ENCODE data around the gene BIRC2.

The BIRC2 gene

GRCh38 chr11:102401905-102402304 lies 54.9 kb downstream of the BIRC2 start:
- DNase-seq (ENCODE audit: low read depth), result no peak

- no peak for DNase-seq (ENCODE audit: low read depth)
These were observed 55.5 kb downstream of the BIRC2 start for GRCh38 chr11:102402548-102402947.

DNA sequence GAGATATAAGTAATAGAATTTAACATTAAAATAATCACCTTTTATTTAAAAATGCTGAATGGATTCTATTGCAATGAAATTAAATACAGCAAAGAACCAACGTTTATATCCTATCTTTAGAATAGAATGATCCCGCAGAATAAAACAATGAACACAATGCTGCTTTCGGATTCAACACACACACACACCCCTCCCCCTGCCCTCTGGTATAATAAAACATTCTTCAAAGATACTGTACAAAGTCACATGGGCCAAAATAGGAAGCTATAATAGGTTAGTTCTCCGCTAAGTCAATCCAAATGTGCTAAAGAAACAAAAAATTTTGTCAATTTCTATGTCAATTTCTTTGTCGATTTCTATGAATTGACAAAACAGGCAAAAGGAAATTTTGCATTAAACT lies 58.5 kb downstream of the BIRC2 start:
- DNase-seq (ENCODE audit: low read depth), result no peak

DNA sequence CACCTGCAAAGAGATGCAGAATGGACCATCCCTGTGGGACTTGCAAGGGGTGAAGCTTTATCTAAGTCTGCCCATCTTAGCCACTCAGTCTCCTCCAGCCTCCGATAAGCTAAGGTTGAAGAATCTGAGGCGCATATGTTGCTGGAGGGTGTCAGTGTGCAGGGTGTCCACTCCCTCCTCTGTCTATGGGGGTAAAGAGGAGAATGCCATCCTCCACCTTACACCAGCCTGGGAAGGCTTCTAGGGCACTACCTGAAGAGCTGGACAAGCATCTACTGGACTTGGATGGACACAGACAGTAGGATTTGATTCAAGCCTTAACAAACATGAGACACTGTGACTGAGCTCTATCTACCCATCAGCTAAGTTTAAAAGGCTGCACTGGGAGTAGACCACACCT lies 59.1 kb downstream of the BIRC2 start:
- no peak for DNase-seq (ENCODE audit: low read depth)

DNA sequence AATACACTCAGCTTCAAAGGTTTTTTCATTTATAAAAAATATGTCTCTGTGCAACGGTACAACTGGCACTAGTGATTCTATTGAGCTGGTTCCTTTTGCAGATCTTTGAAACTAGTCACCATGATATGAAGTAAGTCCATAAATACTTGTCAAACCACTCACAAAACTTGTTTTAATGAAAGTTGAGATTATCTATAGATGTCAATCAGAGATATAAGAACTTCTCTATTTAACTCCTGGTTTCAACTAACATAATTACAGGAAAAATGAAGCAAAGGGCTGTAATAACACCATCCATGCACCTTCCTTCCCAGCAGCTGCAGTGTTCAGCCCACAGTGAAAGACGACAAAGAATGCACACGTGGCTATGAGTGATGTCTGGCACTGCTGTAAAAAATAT lies 60.9 kb downstream of the BIRC2 start:
- no peak for DNase-seq (ENCODE audit: low read depth)

DNA sequence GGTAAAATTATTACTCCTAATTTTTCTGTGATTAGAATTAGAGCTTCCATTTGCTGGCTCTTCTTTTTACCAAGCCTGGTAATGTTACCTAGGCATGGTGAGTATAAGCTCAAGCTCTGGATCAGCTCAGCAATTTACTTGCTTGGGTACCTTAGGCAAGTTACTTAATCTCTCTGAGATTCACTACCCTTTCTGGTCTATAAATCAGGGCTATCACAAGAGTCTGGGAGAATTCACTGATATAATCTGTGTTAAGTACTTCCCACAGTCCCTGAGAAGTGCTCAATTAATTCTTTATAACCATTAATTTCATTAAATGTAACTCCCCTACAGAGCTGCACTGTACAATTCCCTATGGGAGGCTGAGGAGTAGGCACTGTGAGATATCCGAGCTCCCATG lies 61.3 kb downstream of the BIRC2 start:
- DNase-seq (ENCODE audit: low read depth), result no peak

- no peak for DNase-seq (ENCODE audit: low read depth)
These were observed 63.4 kb downstream of the BIRC2 start for GRCh38 chr11:102410382-102410784.

DNA sequence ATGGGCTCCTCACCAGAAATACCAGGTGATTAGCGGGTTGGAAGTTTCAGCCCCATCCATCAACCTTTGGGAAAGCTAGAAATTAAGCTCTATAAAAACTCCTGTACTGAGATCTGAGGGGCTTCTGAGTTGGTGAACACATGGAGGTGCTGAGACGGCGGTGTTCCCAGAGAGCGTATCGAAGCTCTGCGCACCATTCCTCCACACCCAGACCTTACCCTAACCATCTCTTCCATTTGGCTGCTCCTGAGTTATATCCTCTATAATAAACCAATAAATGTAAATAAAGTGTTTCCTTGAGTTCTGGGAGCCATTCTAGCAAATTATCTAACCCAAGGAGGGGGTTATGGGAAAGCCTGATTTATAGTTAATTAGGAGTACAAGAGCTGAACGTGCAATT lies 64.1 kb downstream of the BIRC2 start:
- DNase-seq (ENCODE audit: low read depth), result no peak

DNA sequence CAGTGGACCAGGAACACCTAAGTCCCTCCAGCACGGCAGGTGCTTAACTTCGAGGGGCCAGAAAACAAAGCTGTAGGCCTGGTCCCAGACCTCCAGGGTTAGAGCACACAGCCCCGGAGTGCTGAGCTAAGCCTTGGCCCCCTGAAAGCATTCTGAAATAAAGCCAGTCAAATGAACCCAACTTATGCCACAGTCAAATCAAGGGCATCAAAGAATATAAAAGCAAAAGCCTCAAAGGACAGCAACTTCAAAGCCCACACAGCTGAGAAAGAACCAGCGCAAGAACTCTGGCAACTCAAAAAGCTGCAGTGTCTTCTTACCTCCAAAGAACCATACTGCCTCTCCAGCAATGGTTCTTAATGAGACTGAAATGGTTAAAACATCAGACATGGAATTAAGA lies 66.5 kb downstream of the BIRC2 start:
- no peak for DNase-seq (ENCODE audit: low read depth)

DNA sequence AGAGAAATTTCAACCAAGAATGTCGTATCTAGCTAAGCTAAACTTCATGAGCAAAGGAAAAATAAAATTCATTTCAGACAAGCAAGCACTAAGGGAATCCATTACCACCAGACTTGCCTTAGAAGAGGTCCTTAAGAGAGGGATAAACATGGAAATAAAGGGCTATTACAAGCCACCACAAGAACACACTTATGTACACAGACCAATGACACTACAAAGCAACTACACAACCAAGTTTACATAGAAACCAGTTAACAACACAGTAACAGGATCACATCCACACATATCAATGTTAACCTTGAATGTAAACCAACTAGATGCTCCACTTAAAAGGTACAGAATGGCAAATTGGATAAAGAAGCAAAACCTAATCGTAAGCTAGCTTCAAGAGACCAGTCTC lies 67.5 kb downstream of the BIRC2 start:
- no peak for DNase-seq (ENCODE audit: low read depth)

GRCh38 chr11:102415304-102415916 lies 68.4 kb downstream of the BIRC2 start:
- DNase-seq (ENCODE audit: low read depth), result no peak

DNA sequence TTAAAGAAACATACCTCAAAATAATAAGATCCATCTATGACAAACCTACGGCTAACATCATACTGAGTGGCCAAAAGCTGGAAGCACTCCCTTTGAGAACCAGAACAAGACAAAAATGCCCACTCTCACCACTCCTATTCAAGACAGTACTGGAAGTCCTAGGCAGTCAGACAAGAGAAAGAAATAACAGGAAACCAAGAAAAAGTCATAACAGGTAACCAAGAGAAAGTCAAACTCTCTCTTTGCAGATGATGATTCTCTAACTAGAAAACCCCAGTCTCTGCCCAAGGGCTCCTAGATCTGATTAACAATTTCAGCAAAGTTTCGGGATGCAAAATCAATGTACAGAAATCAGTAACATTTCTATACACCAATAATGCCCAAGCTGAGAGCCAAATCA lies 70.0 kb downstream of the BIRC2 start:
- DNase-seq (ENCODE audit: low read depth), result no peak

GRCh38 chr11:102419181-102419580 lies 72.2 kb downstream of the BIRC2 start:
- no peak for DNase-seq (ENCODE audit: low read depth)

GRCh38 chr11:102420547-102420946 lies 73.5 kb downstream of the BIRC2 start:
- no peak for DNase-seq (ENCODE audit: low read depth)

DNA sequence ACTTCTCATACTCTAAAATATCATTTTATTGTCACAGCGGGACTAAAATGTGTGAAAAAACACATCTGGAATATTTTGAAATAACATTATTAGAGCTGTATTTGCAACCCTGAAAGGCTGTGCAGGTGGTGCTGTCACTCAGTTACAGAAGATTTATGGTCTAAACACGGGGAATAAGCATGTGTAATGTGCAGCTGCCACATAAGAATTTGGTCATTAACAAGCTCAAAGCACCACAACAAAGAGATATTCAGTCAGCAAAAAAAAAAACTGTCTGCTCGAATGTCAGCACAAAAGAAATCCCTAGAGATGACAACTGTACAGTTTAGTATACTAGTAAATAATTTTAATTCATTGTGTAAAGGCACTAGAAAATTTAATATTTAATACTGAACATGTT lies 74.2 kb downstream of the BIRC2 start:
- no peak for DNase-seq (ENCODE audit: low read depth)

DNA sequence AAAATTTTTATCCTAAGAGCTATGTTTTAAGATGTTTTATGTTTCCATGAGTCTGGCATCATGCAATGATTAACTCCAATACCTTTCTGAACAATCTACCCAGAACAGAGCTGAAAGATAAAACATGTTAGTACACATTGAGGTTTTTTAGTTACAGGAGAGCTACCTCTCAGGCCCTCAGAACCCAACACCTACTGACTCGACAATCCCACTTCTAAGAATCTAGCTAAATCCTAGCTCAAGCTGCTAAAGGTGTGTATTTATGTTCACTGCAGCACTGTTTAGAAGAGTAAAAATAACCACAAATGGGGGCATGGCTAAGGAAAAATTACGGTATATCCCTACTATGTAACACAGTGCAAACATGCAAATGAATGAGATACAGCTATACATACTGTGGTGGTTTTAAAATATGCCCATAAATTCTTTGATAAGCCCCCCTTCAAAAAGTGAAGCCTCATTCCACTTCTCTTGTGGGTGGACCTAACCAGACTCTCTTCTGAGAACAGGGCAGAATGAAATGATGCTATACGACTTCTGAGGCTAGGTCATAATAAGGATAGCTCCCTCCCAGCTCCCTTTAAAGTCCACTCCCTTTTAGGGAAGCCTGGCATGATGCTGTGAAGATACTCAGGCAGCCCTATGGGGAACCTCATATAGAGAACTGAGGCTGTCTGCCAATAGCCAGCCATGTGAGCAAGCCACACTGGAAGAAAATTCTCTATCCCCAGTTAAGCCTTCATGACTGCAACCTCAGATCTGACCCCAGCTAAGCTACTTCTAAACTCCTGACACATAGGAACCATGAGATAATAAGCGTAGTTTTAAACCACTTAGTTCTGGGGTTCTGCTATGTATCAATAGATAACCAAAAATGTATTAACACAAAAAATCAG lies 76.1 kb downstream of the BIRC2 start:
- DNase-seq (ENCODE audit: low read depth), result no peak

DNA sequence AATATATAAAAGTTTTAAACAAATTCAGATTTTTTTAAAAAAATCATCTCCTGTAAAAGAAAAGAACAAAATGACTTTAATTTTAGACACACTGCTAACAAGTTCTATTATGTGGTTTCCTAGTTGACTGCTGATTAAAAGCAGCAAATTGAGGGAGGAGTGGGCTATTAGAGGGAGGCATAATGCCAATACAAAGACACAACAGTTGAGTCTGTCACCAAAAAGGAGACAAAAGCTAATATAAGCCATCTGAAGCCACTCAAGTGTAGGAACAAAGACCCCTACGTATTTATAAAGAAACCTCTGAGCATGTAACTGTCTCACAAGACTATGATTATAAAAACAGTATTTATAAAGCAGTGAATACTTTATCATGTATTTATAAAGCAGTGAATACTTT lies 76.9 kb downstream of the BIRC2 start:
- DNase-seq (ENCODE audit: low read depth), result no peak

GRCh38 chr11:102426000-102426399 lies 79.0 kb downstream of the BIRC2 start:
- no peak for DNase-seq (ENCODE audit: low read depth)

- DNase-seq (ENCODE audit: low read depth), result no peak
These were observed 79.6 kb downstream of the BIRC2 start for GRCh38 chr11:102426570-102426969.

DNA sequence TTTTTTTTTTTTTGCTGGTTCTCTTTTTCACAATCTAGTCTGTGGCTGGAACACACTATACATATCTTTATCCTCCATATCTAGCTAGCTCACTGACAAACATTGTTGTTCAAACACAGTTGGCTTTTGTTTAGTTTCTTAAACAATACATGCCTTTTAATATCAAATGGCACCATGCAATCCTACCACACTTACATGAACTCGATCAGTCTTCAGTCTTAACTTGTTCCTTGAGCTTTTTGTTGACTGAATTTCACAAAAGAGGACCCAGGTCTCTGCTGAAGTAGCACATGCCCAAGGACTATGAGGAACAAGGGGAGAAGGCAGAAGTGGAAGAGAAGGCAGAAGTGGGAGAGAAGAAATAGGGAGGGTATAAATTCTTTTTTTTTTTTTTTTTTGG lies 80.1 kb downstream of the BIRC2 start:
- DNase-seq (ENCODE audit: low read depth), result no peak
